MM.1S (cell line): Measurements from ENCODE around the gene CDC42.

ENCODE experiments used
- DNase-seq: peaks from one replicate; pipeline ENCODE4 v3.0.0-alpha.2; 2015
- H2AFZ ChIP-seq: fragments of 300-600 bp; sonication (generic); 2 replicates; pipeline ENCODE4 v1.6.0; 2016; ENCODE audit warnings: antibody characterized with exemption, low read length
- H3F3A ChIP-seq: fragments of 300-600 bp; sonication (generic); 2 replicates; pipeline ENCODE4 v1.6.1; 2016; ENCODE audit warnings: mild to moderate bottlenecking, antibody characterized with exemption, low read length, moderate library complexity, mixed read lengths; ENCODE audit not compliant: insufficient read depth
- H3K27ac ChIP-seq: fragments of 300-600 bp; sonication (generic); 2 replicates; pipeline ENCODE4 v1.5.1; 2016; ENCODE audit warnings: mild to moderate bottlenecking, low read length
- H3K27me3 ChIP-seq: fragments of 300-600 bp; sonication (generic); replicated peaks from 2 replicates; pipeline ENCODE4 v1.6.0; 2016; ENCODE audit warnings: low read length; ENCODE audit not compliant: insufficient read depth
- H3K36me3 ChIP-seq: fragments of 300-600 bp; sonication (generic); replicated peaks from 2 replicates; pipeline ENCODE4 v1.6.1; 2016; ENCODE audit warnings: mild to moderate bottlenecking, low read length, mixed read lengths; ENCODE audit not compliant: insufficient read depth
- H3K4me1 ChIP-seq: fragments of 300-600 bp; sonication (generic); 2 replicates; pipeline ENCODE4 v1.6.1; 2016; ENCODE audit warnings: low read length, mixed read lengths
- H3K4me2 ChIP-seq: fragments of 300-600 bp; sonication (generic); 2 replicates; pipeline ENCODE4 v1.6.0; 2016; ENCODE audit warnings: low read depth, low read length
- H3K4me3 ChIP-seq: fragments of 300-600 bp; sonication (generic); 2 replicates; pipeline ENCODE4 v1.5.1; 2016; ENCODE audit warnings: low read length, mixed read lengths
- H3K79me2 ChIP-seq: fragments of 300-600 bp; sonication (generic); 2 replicates; pipeline ENCODE4 v1.6.1; 2016; ENCODE audit warnings: mixed run types, low read length, mixed read lengths
- H3K9ac ChIP-seq: fragments of 300-600 bp; sonication (generic); 2 replicates; pipeline ENCODE4 v1.6.1; 2016; ENCODE audit warnings: low read length, mixed read lengths
- H3K9me2 ChIP-seq: fragments of 300-600 bp; sonication (generic); replicated peaks from 2 replicates; pipeline ENCODE4 v1.6.1; 2016; ENCODE audit warnings: mild to moderate bottlenecking, low read length, mixed read lengths; ENCODE audit not compliant: insufficient read depth
- H3K9me3 ChIP-seq: fragments of 300-600 bp; sonication (generic); replicated peaks from 2 replicates; pipeline ENCODE4 v1.6.1; 2016; ENCODE audit warnings: mild to moderate bottlenecking, low read length, mixed read lengths; ENCODE audit not compliant: insufficient read depth
- H4K20me1 ChIP-seq: fragments of 300-600 bp; sonication (generic); 2 replicates; pipeline ENCODE4 v1.6.1; 2016; ENCODE audit warnings: mild to moderate bottlenecking, low read length, moderate library complexity, mixed read lengths; ENCODE audit not compliant: insufficient read depth
- EZH2 ChIP-seq: fragments of 300-600 bp; sonication (generic); optimal IDR thresholded peaks from 2 replicates; pipeline ENCODE3; 2017; ENCODE audit warnings: low read depth, mild to moderate bottlenecking, antibody characterized with exemption, low read length, mixed read lengths
- EZH2phosphoT487 ChIP-seq: fragments of 300-600 bp; sonication (generic); IDR thresholded peaks from 2 replicates; pipeline ENCODE4 v1.6.1; 2018; ENCODE audit warnings: antibody characterized with exemption, low read length
- TF ChIP-seq, protein P1 (sequence below): fragments of 300-600 bp; sonication (generic); IDR thresholded peaks from 2 replicates; pipeline ENCODE4 v1.5.1; 2016; ENCODE audit warnings: antibody characterized with exemption, low read length, mixed read lengths

CDC42 gene

DNA sequence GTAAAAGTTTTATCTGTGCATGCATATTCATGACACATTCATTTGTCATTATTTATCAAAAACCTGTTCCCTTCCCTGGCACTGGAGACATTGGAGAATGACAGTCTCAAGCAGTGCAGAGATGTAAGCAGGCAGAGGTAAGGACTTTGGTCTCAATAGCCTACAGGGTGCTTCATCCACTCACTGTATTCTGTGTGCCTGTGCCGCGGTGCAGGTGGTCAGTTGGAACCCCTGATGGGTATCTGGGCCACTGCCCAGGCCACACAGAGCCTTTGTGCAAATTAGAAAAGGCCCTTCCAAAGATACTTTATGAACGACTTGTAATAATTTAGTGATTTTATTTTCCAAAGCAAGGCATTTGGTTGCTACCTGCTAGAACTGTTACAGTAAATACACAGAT, 44.0 kb downstream of the CDC42 start:
- no peak overlapping the region for H3K4me3 ChIP-seq
- H4K20me1 ChIP-seq, result 0 out of 2 replicates have a peak, but pooled peaks cover 6% of the 10 kb centered on the region
- H3K36me3 ChIP-seq, result peaks cover 3% of the 10 kb centered on the region; the same call in 1 of the 2 replicates
- H3K79me2 ChIP-seq, result peaks cover 25% of the 10 kb centered on the region
- H3K27ac ChIP-seq, result no peak overlapping the region
- TF ChIP-seq EZH2 (no peak), EZH2phosphoT487 (no peak)
- TF ChIP-seq, protein P1, sequence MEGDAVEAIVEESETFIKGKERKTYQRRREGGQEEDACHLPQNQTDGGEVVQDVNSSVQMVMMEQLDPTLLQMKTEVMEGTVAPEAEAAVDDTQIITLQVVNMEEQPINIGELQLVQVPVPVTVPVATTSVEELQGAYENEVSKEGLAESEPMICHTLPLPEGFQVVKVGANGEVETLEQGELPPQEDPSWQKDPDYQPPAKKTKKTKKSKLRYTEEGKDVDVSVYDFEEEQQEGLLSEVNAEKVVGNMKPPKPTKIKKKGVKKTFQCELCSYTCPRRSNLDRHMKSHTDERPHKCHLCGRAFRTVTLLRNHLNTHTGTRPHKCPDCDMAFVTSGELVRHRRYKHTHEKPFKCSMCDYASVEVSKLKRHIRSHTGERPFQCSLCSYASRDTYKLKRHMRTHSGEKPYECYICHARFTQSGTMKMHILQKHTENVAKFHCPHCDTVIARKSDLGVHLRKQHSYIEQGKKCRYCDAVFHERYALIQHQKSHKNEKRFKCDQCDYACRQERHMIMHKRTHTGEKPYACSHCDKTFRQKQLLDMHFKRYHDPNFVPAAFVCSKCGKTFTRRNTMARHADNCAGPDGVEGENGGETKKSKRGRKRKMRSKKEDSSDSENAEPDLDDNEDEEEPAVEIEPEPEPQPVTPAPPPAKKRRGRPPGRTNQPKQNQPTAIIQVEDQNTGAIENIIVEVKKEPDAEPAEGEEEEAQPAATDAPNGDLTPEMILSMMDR, result no peak
- H3K9me3 ChIP-seq, result no peaks in the 10 kb centered on the region
- H3K9me2 ChIP-seq, result no peaks in the 10 kb centered on the region
- no peaks in the 10 kb centered on the region for H3K27me3 ChIP-seq
- no peak overlapping the region for H2AFZ ChIP-seq
- H3K4me1 ChIP-seq, result peaks cover 5% of the 10 kb centered on the region; the same call in 1 of the 2 replicates
- H3K4me2 ChIP-seq, result no peak overlapping the region
- no peak overlapping the region for H3K9ac ChIP-seq
- no peak for DNase-seq
- H3F3A ChIP-seq, result no peaks in the 10 kb centered on the region; the same call in 1 of the 2 replicates

DNA sequence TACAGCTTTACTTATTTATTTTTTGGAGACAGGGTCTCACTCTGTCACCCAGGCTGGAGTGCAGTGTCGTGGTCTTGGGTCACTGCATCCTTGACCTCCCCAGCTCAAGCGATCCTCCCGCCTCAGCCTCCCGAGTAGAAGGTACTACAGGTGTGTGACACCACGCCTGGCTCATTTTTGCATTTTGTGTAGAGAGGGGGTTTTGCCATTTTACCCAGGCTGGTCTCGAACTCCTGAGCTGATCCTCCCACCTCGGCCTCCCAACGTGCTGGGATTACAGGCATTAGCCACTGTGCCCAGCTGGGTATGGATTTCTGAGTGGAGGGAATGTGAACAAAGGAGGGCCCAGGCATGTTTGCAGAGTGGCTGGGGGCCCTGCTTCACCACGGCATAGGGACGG, 46.2 kb downstream of the CDC42 start:
- no peaks in the 10 kb centered on the region; the same call in 1 of the 2 replicates for H3F3A ChIP-seq
- H3K9ac ChIP-seq, result no peak overlapping the region
- peaks cover 13% of the 10 kb centered on the region for H3K79me2 ChIP-seq
- no peak overlapping the region for H3K4me3 ChIP-seq
- H3K27ac ChIP-seq, result no peak overlapping the region
- no peak overlapping the region for H3K4me2 ChIP-seq
- H3K9me2 ChIP-seq, result no peaks in the 10 kb centered on the region
- 0 out of 2 replicates have a peak, but pooled peaks cover 3% of the 10 kb centered on the region for H3K36me3 ChIP-seq
- H3K4me1 ChIP-seq, result peaks cover 7% of the 10 kb centered on the region
- 0 out of 2 replicates have a peak, but pooled peaks cover 6% of the 10 kb centered on the region for H4K20me1 ChIP-seq
- no peaks in the 10 kb centered on the region for H3K9me3 ChIP-seq
- DNase-seq, result no peak
- no peaks in the 10 kb centered on the region for H3K27me3 ChIP-seq
- TF ChIP-seq EZH2 (no peak), EZH2phosphoT487 (no peak)
- TF ChIP-seq, protein P1, result no peak
- no peak overlapping the region for H2AFZ ChIP-seq

DNA sequence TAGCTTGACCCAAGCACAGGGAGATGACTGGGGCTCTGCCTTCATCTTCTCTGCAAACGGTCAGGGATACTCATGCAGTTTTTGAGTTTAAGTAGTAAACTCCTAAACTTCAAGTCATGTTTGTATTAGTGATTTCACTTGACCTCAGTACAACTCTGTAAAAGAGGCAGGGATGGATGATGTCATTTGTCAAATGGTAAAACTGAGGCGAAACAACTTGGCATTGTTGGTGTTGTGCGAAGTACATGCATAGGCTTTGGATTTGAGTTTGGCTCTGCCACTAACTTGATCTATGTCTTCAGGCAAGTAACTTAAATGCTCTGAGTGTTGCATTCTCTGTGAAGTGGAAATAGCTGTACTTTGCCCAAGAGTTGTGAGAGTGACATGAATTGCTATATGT, 47.7 kb downstream of the CDC42 start:
- H3F3A ChIP-seq, result peaks cover 12% of the 10 kb centered on the region
- no peak for DNase-seq
- no peaks in the 10 kb centered on the region for H3K9me2 ChIP-seq
- peaks cover 5% of the 10 kb centered on the region; the same call in 1 of the 2 replicates for H3K79me2 ChIP-seq
- no peaks in the 10 kb centered on the region for H3K36me3 ChIP-seq
- H3K4me3 ChIP-seq, result no peak overlapping the region
- H3K9ac ChIP-seq, result no peak overlapping the region
- no peak for TF ChIP-seq EZH2
- TF ChIP-seq EZH2phosphoT487, result no peak
- TF ChIP-seq, protein P1, result no peak
- H3K4me1 ChIP-seq, result peaks cover 22% of the 10 kb centered on the region
- H4K20me1 ChIP-seq, result peaks cover 11% of the 10 kb centered on the region; the same call in 1 of the 2 replicates
- H3K27me3 ChIP-seq, result no peaks in the 10 kb centered on the region
- H3K4me2 ChIP-seq, result no peak overlapping the region
- no peaks in the 10 kb centered on the region for H3K9me3 ChIP-seq
- H2AFZ ChIP-seq, result no peak overlapping the region
- H3K27ac ChIP-seq, result no peak overlapping the region
